Lower leg skin (tissue), 4 donors: Measurements from ENCODE around the gene CDK16. TPM values are rescaled to one million over a fixed set of nuclear protein-coding genes. Genes with fewer than 3 reads are reported as not detected.

Experiments
- DNase-seq, 2 donors: peaks; one replicate each; pipeline ENCODE4 v3.0.0-alpha.2; 2019; ENCODE audit warnings: low spot score in 2 of 2
- H3K4me3 ChIP-seq: fragments of 200-600 bp; sonication (generic); 2 replicates; pipeline ENCODE4 v1.5.1; 2017; ENCODE audit warnings: mild to moderate bottlenecking, low read depth; ENCODE audit not compliant: poor library complexity, severe bottlenecking
- POLR2A ChIP-seq, 2 donors: fragments of 450-650 bp; IDR thresholded peaks; one replicate each; pipeline ENCODE4 v1.6.1; 2016 to 2017; ENCODE audit warnings: antibody characterized with exemption in 2 of 2, mild to moderate bottlenecking in 1 of 2, moderate library complexity in 1 of 2
- WGBS, 2 donors: methylation state at CpG; one replicate each; pipeline ENCODE4 v1.1.5; 2018; 5-methylcytosine and 5-hydroxymethylcytosine counted together
- intact Hi-C: fragments of 100-400 bp; cut with DNase I; formaldehyde crosslinking; loops from one replicate; pipeline ENCODE4 v1.15.0; 2023; ENCODE audit warnings: low total_unique reads
- total RNA-seq, 4 donors: library from RNA; depleted of rRNA; stranded (reverse); fragments of >200 nt; gene quantifications; one replicate each; pipeline ENCODE4 v1.1.0, GENCODE V29; 2016
- TF ChIP-seq, protein P1 (sequence below), 3 donors: fragments of 450-650 bp; IDR thresholded peaks; one replicate each; pipeline ENCODE4 v1.5.1; 2016; ENCODE audit warnings: antibody characterized with exemption in 3 of 3, mild to moderate bottlenecking in 3 of 3, moderate library complexity in 2 of 3

The CDK16 gene
- total RNA-seq, 4 donors from 2014 or later: 57.7 to 98.0 (median 73.5) TPM

- WGBS, 2 donors: 63% methylated on average over 16 of the region's 16 CpGs
- intact Hi-C loops: loop anchor here (10.0 kb wide), 2 partner anchors 193 to 333 kb away; no protein-coding TSS in a partner anchor
These were observed 26.6 kb upstream of the CDK16 start for GRCh38 chrX:47191806-47192401.

DNA sequence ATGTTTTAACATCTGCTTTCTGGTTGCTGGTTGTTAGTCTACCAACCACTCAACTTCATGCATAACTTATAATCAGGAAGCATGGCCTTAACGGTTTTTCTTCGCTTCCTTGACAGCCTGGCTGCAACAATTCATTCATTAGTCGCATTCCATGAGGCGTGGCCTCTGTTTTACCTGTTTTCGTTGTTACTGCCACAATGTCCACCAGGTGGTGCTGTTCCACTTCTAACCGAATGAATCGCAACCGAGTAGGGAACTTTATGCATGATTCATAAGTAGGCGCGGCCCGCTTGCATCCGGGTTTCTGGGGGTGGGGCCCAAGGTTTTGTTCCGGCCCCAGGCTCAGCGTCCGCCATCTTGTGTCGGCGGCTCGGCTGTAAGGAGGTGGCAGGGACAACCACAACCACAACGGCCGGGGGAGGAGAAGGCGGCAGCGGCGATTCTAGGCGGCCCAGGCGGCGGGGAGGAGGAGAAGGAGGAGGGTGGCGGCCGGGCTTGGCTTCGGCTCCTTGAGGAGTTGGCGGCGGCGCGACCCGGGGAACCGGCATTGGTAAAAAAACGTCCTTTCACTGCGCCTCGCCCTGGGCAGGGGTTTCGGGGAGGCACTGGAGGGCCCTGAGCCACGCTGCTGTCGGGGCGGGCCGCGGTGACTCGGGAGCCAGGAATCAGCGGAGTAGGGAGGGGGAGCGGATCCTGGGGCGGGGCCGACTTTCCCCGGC is 24.8 kb upstream of the CDK16 start, which contains the start of gene UBA1:
Gene UBA1 (plus strand): TSS at position 355 of the 719 bp plus-strand sequence. CDS start 4,974 bp downstream, outside the sequence.
- 0 to 1% methylated on average over 32 to 45 of the region's 50 CpGs for WGBS, 2 donors
- H3K4me3 ChIP-seq: peak within 1 kb of the TSS; percentile 47
- intact Hi-C loops: loop anchor here (10.0 kb wide), 2 partner anchors 191 to 331 kb away; no protein-coding TSS in a partner anchor
- TF ChIP-seq, protein P1, sequence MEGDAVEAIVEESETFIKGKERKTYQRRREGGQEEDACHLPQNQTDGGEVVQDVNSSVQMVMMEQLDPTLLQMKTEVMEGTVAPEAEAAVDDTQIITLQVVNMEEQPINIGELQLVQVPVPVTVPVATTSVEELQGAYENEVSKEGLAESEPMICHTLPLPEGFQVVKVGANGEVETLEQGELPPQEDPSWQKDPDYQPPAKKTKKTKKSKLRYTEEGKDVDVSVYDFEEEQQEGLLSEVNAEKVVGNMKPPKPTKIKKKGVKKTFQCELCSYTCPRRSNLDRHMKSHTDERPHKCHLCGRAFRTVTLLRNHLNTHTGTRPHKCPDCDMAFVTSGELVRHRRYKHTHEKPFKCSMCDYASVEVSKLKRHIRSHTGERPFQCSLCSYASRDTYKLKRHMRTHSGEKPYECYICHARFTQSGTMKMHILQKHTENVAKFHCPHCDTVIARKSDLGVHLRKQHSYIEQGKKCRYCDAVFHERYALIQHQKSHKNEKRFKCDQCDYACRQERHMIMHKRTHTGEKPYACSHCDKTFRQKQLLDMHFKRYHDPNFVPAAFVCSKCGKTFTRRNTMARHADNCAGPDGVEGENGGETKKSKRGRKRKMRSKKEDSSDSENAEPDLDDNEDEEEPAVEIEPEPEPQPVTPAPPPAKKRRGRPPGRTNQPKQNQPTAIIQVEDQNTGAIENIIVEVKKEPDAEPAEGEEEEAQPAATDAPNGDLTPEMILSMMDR (IDR thresholded peaks at IDR 0.05): peak in 1 of 3 donors; percentile 50
- peak in 1 of 2 donors; percentile 36 for TF ChIP-seq POLR2A (IDR thresholded peaks at IDR 0.05)
- DNase-seq: peak; percentile 92 to 100

More at GRCh38 chrX:47191806-47192401, 26.6 kb upstream of the CDK16 start:
- H3K4me3 ChIP-seq: no peak overlapping the region
- TF ChIP-seq, protein P1 (IDR thresholded peaks at IDR 0.05): no peak
- DNase-seq: no peak

DNA sequence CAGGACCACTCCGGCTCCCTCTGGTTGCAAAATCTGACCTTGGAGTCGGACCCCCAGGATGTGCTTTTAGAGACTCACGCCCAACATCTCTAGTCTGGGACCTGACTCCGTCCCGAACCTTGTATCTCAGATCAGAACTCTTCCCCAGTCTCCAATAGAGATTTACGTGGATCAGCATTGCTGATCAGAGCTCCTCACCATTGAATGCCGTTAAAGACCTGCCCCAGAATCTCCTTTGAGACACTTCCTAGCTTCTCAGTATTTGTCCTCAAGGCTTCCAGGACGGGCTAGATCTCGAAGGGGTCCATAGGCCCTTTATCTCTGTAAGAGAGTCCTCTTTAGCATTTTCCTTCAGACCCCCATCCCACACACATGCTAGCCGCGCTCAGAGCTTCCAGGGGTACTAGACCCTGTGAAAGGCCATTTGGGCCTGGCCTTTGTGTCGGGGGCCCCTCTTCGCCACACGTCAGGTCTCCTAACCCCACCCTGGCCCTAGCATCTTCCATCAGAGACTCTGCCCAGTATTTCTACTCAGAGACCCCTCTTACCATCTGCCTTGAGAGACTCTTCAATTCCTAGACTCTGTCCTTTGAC is 24.2 kb upstream of the CDK16 start:
- no peak for TF ChIP-seq POLR2A (IDR thresholded peaks at IDR 0.05)
- TF ChIP-seq, protein P1 (IDR thresholded peaks at IDR 0.05): no peak
- peak overlapping the region; percentile 47 for H3K4me3 ChIP-seq
- WGBS, 2 donors: 14 to 16% methylated on average over 10 to 14 of the region's 14 CpGs
- no peak for DNase-seq
- intact Hi-C loops: loop anchor here (10.0 kb wide), 2 partner anchors 191 to 331 kb away; no protein-coding TSS in a partner anchor

GRCh38 chrX:47196098-47196497 is 22.4 kb upstream of the CDK16 start:
- intact Hi-C loops: loop anchor here (10.0 kb wide), 2 partner anchors 189 to 329 kb away; no protein-coding TSS in a partner anchor
- TF ChIP-seq, protein P1 (IDR thresholded peaks at IDR 0.05): no peak
- TF ChIP-seq POLR2A (IDR thresholded peaks at IDR 0.05): no peak
- WGBS, 2 donors: 34 to 67% methylated on average over 3 of the region's 3 CpGs
- no peak overlapping the region for H3K4me3 ChIP-seq
- no peak for DNase-seq

DNA sequence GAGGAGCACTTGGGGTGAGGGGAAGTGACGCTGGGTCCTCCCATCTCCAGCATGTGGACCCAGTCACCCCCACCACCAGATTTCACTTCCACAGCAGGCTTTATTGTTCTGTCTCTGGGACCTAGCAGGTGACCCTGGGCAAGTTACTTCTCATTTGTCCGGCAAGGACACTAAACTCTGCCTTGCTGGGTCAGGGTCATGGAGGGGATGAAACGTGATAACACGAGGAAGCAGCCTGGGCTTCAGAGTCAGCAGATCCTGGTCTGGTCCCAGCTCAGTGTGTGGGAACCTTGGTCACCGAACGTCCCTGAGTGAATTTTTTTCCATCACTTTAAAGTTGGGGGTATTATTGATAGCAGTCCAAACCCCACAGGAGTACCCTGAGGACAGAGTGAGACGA is 21.0 kb upstream of the CDK16 start:
- 55 to 73% methylated on average over 7 of the region's 7 CpGs for WGBS, 2 donors
- intact Hi-C loops: loop anchor here (10.0 kb wide), 2 partner anchors 187 to 327 kb away; no protein-coding TSS in a partner anchor
- no peak for TF ChIP-seq POLR2A (IDR thresholded peaks at IDR 0.05)
- TF ChIP-seq, protein P1 (IDR thresholded peaks at IDR 0.05): no peak
- no peak overlapping the region for H3K4me3 ChIP-seq
- DNase-seq: no peak
